ENCODE data around the gene LRRC58.
"Not testable (repeated sequence)": the region's sequence is repeated elsewhere in the genome, so short reads cannot be mapped to it uniquely, and the experiment has no call there.

GRCh38 chr3:120323761-120324160, 25.4 kb downstream of the LRRC58 start:
- not testable (repeated sequence) for TF ChIP-seq HDAC2 (IDR thresholded peaks at IDR 0.05; ENCODE audit: borderline replicate concordance in 1 of 2, low read depth in 2 of 2, low read length in 2 of 2); PHF8 (conservative IDR thresholded peaks at IDR 0.05; ENCODE audit: low read depth, low read length); CTCF (IDR thresholded peaks at IDR 0.05; ENCODE audit: control extremely low read depth in 1 of 3, insufficient read depth in 1 of 3, low read depth in 1 of 3, low read length in 3 of 3); POLR2A (IDR thresholded peaks at IDR 0.05; ENCODE audit: control extremely low read depth in 1 of 2, low read depth in 2 of 2, low read length in 2 of 2); TAF7 (optimal IDR thresholded peaks at IDR 0.05; ENCODE audit: borderline replicate concordance, low read depth, low read length); KDM5A (IDR thresholded peaks at IDR 0.05; ENCODE audit: low read length); CEBPB (IDR thresholded peaks at IDR 0.05; ENCODE audit: low read depth, low read length); TEAD4 (IDR thresholded peaks at IDR 0.05; ENCODE audit: low read depth, low read length); GTF2F1 (IDR thresholded peaks at IDR 0.05; ENCODE audit: borderline replicate concordance, low read depth, low read length); TAF1 (IDR thresholded peaks at IDR 0.05; ENCODE audit: low read depth, low read length); CHD2 (IDR thresholded peaks at IDR 0.05; ENCODE audit: low read length)

Measured in H1 (cell line).